Ecto neural progenitor cell (in vitro differentiated cells): ENCODE results near the gene CDKN1A.
"Not testable (repeated sequence)": the region's sequence is repeated elsewhere in the genome, so short reads cannot be mapped to it uniquely, and the experiment has no call there.

Source experiments
- DNase-seq: peaks from one replicate; pipeline ENCODE4 v3.0.0-alpha.2; 2018; ENCODE audit warnings: low spot score

CDKN1A gene

DNA sequence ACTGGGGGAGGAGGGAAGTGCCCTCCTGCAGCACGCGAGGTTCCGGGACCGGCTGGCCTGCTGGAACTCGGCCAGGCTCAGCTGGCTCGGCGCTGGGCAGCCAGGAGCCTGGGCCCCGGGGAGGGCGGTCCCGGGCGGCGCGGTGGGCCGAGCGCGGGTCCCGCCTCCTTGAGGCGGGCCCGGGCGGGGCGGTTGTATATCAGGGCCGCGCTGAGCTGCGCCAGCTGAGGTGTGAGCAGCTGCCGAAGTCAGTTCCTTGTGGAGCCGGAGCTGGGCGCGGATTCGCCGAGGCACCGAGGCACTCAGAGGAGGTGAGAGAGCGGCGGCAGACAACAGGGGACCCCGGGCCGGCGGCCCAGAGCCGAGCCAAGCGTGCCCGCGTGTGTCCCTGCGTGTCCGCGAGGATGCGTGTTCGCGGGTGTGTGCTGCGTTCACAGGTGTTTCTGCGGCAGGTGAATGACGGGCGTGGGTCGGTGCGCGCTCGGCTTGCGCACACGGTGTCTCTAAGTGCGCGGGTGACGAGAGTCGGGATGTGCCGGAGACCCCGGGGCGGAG lies at the start of gene CDKN1A:
Gene CDKN1A, plus strand, starts transcription at position 227 of the 555 bp plus-strand sequence. CDS start 5,388 bp downstream, outside the sequence.
- peak; percentile 90 for DNase-seq

GRCh38 chr6:36629784-36630183 lies 48.7 kb upstream of the CDKN1A start:
- no peak for DNase-seq

GRCh38 chr6:36631326-36632011 lies 47.0 kb upstream of the CDKN1A start:
- no peak for DNase-seq

DNA sequence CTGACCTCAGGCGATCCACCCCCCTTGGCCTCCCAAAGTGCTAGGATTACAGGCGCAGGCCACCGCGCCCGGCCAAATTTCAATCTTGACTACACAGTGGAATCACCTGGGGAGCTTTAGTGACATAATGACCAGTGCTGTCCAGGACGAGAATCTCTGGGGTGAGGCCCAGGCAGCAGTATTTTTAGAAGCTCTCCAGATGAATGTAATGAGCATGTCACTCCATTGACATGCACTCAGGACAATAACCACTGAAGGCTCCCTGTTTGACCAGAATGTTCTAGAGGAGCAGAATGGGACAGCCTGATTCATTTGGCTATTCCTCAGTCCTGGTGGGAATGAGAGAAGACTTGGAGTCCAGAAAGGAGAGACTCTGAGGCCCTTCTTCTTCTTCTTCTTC lies 45.1 kb upstream of the CDKN1A start:
- DNase-seq = no peak

DNA sequence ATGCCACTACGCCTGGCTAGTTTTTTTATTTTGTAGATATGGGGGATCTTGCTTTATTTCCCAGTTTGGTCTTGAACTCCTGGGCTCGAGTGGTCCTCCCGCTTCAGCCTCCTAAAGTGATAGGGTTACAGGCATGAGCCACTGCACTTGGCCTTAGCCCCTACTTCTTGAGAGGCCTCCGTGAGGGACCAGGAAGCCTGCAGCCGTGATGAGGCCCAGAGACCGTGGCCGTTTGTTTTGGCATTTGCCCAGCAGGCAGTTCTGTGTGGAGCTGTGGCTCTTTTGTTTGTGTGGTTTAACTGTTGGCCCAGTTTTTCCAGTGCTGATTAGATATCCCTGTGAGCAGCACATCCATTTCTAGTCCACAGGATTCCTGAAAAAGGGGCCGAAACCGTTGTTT lies 44.6 kb upstream of the CDKN1A start:
- no peak for DNase-seq

- DNase-seq = no peak
Measured at GRCh38 chr6:36634317-36635108, 44.0 kb upstream of the CDKN1A start.

GRCh38 chr6:36636283-36636682 lies 42.2 kb upstream of the CDKN1A start:
- DNase-seq = no peak

DNA sequence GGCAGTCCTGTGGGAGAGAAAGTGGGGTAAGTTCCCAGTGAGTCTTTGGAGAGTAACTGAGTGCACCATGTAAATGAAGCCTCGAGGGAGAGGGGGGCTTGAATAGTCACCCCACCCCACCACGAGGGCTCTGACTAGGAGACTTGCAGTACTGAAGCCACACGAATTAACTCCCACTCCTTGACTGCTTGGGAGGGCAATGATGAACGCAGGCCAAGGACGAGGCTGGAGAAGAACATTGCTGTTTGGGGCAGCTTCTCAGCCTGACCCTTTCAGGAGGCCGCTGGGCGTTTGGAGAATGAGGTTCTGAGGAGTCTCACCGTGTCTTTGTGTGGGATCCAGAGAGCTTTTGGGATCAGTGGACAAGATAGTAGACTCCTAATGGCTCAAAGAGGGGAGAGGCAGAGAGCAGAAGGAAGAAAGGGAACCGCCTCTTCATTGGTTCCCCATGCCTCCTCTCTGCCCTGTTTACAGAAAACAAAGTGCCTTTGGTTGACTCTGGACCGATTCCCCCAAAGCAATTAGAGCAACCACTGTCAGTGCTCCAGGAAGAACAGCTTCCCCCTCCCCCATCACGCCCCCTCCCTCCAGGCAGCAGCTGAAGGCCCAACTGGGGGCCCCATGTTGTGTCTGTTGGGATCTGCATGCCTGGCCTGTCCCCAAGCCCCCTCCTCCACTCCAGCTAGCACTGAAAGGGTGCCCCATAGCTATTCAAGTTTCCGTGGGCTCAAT lies 41.7 kb upstream of the CDKN1A start:
- DNase-seq = no peak

DNA sequence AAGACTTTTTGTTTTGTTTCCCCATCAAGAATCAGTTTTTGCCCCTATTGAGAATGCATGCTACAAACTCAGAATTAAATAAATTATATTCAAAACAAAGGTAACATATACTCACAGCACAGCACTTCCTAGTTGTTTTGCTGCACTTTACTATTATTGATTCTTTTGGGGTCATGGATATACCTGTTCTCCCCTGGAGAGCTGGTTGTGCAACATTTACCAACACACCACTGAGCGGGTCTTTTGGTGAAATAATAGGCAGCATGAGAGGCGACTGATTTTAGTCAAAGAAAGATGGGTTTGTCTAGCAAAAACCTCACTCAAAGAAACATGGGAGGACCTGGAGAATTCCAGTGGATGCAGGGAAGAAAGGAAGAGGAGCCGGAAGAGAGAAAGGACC lies 39.9 kb upstream of the CDKN1A start:
- no peak for DNase-seq

DNA sequence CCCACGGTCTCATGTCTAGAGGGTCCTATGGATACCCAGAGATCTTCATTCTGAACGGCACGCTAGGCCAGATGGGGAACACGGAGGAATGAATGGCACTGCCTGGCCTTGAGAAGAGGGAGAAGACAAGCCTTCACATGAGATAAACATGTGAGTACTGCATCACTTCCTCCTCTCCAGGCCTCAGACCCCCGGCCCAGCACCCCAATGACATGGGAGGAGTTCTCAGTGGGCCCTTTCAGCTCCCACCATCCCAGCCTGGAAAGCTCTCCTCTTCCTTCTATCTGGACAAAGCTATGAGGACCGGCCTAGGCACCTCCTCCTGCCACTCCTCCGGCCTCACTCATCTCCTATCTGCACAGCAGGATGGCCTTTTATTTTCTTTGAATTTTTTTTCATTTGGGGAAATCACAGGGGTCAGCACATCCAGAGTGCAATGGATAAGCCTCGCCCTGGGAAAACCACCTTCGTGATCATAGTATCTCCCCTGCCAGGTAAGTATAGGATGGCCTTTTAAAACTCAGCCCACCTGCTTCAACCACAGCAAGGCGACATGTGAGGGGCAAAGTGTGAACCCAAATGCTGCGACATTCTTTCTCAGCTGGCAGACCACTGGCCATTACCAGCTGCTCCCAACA lies 39.2 kb upstream of the CDKN1A start:
- no peak for DNase-seq

DNA sequence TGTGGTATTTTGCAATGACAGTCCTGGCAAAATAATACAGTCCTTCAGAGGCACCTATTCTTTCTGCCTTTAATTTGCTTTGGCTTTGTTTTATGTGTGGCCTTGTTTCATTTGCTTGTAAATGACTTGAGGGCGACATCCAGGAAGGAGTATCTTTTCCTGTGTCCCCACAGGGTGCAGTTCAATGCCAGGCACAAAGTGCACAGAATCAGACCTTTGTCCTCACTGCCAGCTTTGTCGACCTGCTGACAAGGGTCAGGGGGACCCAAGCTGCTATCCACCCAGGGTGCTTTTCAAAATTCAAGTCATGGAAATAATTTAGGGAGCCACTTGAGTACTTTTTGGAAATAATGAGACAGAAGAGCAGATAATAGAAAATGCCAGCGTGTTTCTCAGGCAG lies 37.0 kb upstream of the CDKN1A start:
- DNase-seq = no peak

DNA sequence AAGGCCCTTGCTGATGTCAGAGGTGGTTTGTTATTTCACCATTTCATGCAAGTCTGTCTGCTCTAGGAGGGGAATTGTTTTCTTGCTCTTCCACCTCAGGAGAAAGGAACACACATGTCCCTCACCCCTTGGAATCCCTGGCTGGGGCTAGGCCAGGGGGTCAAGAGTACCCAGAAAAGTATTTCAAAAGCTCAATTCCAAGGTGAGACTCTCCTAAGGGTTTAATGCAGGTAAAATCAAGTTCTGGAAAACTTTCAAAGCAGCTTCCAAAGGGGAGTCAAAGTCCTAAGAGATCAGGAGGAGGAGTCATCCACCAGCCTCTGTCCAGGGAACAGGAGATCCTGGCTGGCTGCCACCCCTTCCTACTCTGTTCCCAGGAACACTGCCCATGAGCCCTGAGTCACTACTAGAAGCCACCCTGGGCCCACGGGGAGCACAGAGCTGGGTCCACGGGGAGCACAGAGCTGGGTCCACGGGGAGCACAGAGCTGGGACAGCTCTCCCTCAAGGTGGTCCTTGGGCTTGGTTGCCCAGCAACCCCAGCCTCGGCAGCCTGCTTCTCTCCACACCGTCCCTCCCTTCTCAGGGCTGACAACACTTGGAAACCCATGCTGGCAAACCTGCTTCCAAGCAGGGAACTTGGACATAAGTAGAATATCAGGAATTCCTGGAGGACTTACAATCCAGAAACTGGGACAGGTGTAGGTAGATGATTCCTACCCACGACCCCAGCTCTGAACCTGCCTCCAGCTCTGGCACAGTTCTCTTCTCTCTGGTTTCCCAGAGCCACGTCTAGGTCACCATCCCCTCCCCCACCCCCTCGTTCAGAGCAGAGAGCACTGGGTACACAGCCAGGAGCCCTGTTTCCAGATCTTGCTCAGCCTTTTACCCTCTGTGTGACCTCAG lies 35.3 kb upstream of the CDKN1A start:
- DNase-seq = no peak

DNA sequence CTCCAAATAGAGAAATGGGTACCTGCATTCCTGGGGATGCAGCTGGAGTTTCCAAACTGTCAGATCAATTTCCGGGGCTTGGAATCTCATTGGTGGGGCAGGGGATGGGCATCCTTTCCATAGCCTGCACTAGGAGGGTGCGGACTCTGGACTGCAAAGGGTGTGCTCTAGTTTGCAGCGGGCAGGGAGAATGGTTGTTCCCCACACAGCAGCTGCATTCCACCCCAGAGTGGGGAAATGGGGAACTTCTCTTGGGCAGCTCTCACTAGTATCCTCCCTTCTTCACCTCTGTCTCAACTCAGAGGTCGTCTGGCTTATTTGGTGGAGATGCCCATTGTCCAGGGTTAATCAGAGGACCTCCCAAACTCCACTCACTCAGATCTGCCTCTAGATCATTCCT lies 34.5 kb upstream of the CDKN1A start:
- DNase-seq = no peak

DNA sequence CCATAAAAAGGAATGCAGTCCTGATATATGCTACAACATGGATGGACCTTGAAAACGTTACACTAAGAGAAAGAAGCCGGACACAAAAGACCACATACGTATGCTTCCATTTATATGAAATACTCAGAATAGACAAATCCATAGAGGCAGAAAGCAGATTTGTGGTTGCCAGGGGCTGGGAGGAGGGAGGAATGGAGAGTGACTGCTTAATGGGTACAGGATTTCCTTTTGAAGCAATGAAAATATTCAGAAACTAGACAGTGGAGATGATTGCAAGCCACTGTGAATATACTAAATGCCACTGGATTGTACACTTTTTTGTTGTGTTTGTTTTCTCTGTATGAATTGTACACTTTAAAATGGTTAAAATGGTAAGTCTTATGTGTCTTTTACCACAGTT lies 29.4 kb upstream of the CDKN1A start:
- DNase-seq = no peak

GRCh38 chr6:36649701-36650484 lies 28.6 kb upstream of the CDKN1A start:
- DNase-seq = no peak

DNA sequence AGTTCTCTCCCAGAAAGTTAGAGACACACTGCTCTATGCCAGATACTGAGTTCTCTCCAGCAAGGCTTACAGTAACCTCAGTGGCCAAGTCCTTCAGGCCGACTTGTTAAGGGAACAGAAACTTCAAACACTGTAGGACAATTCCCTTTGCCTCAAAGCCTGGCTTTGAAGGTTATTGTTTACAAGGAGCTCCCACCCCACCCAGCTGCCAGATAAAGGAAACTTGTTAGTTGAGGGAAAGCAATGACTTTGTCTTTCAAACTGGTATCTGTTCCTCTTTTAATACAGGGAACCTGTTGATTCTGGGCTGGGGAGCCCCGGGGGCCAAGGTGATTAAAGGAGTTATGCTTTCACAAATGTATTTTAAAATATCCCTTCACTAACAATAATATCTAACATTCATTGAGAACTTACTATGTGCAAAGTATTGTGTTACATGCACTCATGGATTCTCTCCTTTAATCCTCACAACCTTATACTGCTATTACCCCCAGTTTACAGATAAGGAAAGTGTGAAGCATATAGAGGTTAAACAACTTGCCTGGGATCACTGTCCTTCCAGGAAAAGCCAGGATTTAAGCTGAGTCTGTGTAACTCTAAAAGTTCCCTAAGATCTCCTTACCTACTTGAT lies 27.6 kb upstream of the CDKN1A start:
- DNase-seq = no peak

DNA sequence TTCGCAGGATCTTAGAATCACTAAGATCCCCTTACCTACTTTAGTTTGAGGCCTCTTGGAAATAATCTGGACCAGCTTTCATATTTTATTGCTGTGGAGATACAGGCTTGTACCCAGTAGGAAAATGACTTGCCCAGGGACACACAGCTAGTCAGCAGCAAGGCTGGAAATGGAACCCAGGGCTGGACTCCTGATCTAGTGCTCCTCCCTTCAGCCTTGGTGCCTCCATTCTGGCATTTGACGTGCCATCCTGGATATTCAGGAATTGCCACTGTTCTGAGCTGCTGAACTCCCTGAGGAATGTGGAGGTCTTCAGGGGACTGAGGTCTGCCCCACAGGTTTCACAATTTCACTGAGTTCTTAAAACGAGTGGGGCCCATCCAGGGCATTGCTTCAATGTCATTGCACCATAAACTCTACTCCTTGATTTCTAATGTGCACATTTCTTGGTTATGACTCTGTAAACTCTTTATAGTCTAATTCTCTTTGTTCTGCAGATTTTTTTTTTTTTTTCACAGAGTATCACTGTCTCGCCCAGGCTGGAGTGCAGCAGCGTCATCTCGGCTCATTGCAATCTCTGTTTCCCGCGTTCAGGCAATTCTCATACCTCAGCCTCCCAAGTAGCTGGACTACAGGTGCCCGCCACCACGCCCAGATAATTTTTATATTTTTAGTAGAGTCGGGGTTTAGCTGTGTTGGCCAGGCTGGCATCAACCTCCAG lies 26.7 kb upstream of the CDKN1A start:
- no peak for DNase-seq

- not testable (repeated sequence) for DNase-seq
Measured at GRCh38 chr6:36654469-36654868, 24.0 kb upstream of the CDKN1A start.

- no peak for DNase-seq
Measured at GRCh38 chr6:36655085-36655724, 23.3 kb upstream of the CDKN1A start.
